A549 treated with AZD9567 at 1 μM for 4 hours (cell line): ENCODE measurements around the gene CRYGB. TPM values are rescaled to one million over a fixed set of nuclear protein-coding genes. Genes with fewer than 3 reads are reported as not detected.

Experiments
- total RNA-seq: library from RNA; stranded (reverse); fragments of 200-300 nt; extraction: Qiagen RNA extraction; gene quantifications from 5 replicates; pipeline ENCODE4 v1.2.3, GENCODE V29; 2022; ENCODE audit not compliant: insufficient read depth

Gene CRYGB, protein sequence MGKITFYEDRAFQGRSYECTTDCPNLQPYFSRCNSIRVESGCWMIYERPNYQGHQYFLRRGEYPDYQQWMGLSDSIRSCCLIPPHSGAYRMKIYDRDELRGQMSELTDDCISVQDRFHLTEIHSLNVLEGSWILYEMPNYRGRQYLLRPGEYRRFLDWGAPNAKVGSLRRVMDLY
- total RNA-seq, result not detected in 5 replicates

DNA sequence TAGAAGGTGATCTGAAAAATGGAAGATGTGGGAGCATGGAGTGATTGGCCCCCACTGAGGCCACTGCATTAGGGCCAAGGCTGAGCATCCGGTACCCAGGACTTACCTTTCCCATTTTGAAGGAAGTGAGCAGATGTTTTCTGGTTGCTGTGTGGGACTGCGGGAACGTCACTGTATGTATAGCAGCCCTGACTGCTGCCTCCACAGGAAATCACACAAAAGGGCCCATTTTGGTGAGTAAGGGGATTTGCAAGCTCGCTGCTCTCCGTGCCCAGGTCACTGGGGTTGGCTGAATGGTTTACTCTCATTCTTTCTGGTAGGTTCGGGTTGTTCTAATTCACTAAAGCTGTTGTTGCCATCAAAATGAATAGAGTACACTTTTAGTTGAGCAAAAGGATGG is at the start of gene CRYGB:
TSS of gene CRYGB (minus strand) at position 153 of the 400 bp plus-strand sequence. CDS start at position 115, 38 bp downstream.

GRCh38 chr2:208189810-208190503 is 44.0 kb upstream of the CRYGB start, which contains the start of gene C2orf80:
Gene C2orf80 (minus strand): TSS chr2:208190030. CDS start chr2:208186986, 3,044 bp downstream.

DNA sequence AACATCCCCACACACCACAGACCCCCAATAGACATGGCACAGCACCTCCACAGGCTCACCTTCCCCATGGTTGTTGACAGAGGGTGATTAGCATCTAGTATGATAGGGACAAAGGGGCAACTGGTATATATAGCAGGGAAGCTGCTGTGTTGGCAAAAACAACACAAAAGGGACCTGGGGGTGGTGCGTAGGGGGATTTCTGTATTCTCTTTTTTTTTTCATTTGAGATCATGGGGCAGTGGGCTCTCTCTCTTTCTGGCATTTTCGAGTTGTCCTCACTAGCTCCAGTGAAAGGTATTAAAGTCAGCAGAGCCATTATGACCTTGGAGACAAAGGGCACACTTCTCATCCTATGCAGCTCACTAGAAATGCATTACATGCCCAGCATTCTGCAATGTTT is 17.5 kb upstream of the CRYGB start, which contains the start of gene CRYGA:
TSS of gene CRYGA (minus strand) at position 101 of the 400 bp plus-strand sequence. CDS start at position 68, 33 bp downstream.

GRCh38 chr2:208129744-208130711 is 15.9 kb downstream of the CRYGB start, which contains the start of gene CRYGC:
Gene CRYGC (minus strand): TSS chr2:208129828. CDS start chr2:208129792, 36 bp downstream.

DNA sequence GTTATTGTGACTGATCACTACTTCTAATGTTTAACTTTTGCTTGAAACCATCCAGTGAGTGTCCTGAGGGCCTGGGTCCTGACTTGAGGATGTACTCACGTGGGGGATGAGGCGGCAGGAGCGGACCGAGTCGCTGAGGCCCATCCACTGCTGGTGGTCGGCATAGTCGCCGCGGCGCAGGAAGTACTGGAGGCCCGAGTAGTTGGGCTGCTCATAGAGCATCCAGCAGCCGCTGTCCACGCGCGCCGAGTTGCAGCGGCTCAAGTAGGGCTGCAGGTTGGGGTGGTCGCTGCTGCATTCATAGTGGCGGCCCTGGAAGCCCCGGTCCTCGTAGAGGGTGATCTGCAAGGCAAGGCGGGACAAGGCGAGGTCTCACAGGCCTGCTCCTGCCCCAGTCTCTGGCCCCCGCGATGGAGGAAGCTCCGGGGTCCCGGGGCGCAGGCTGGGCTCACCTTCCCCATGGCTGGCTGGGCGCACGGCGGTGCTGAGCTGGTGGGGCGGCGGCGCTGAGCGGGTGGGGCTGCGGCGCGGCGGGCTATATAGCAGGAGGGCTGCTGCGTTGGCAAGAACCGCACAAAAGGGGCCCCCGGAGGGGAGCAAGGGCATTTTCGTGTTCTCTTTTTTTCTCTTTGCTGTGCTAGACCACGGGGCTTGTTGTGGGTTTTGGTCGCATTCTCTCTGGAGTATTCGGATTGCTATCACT is 21.8 kb downstream of the CRYGB start, which contains the start of gene CRYGD:
TSS of gene CRYGD (minus strand) at position 512 of the 703 bp plus-strand sequence. CDS start at position 461, 51 bp downstream.

Other genes starting within 250 kb of the CRYGB start
- 2.0 to 5.2 TPM (median 2.6 TPM) in 5 replicates for gene PLEKHM3, start 120.6 kb downstream of the CRYGB start, total RNA-seq
- gene CRYGD, start 21.6 kb downstream of the CRYGB start, total RNA-seq, result not detected in 5 replicates
- gene CRYGC, start 16.3 kb downstream of the CRYGB start, total RNA-seq, result 0.22 TPM in 1 of 5 replicates, not detected in the others
- not detected in 5 replicates for gene CRYGA, start 17.4 kb upstream of the CRYGB start, total RNA-seq
- gene C2orf80, start 43.9 kb upstream of the CRYGB start, total RNA-seq, result not detected in 5 replicates
- 77.4 to 91.3 TPM (median 84.4 TPM) in 5 replicates for gene IDH1, start 108.9 kb upstream of the CRYGB start, total RNA-seq
- gene PIKFYVE, start 120.1 kb upstream of the CRYGB start, total RNA-seq, result 4.5 to 7.0 TPM (median 6.9 TPM) in 5 replicates